ENCODE measurements around the gene HDAC4. TPM values are rescaled to one million over a fixed set of nuclear protein-coding genes. Genes with fewer than 3 reads are reported as not detected.

Gene HDAC4
- total and polyA plus RNA-seq, 2 donors (not counting 1 experiment from before 2014, with no cell fraction given): 13.5 to 46.0 TPM

DNA sequence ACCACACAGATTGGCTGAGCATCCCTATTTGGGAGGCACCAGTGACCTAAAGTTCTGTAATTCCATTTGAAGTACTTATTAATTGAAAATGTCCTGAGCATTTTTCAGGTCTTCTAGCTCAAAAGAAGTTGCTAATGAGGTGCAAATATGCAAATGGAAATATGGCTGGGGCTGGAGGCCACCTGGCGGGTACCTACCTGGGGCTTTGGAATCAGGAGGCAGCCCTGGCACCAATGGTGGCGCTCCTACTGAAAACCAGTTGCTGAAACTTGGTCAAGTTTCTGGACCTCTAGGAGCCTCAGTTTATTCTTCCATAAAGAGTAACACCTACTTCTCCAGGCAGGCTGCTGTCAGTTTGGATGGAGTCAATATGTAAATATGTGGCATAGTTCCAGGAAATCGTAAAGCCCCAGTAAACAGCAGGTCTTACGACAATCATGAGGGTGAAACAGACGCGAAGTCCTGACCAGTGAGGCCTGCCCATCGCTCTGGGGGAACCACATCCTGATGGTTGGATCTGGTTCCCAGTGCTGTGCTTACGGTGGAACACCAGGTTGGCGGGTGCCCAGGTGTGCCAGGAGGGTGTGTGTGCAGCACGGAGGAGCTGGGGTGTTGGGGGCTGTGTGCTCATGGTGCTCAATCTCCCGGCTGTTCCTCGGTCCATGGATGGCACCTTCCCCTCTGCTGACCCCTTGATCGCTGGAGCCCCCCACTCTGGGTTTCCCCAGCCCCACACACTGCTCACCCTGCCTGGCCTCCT lies 366.8 kb downstream of the HDAC4 start:
- Histone ChIP-seq H3K36me3 (replicated peaks in 1 of 2; ENCODE audit: control extremely low read depth in 1 of 2, control insufficient read depth in 1 of 2, extremely low read depth in 1 of 2, insufficient read depth in 2 of 2, low read length in 1 of 2) (no peaks in the 10 kb centered on the region), H3K4me2 (replicated peaks; ENCODE audit: low read depth, low read length, poor library complexity, severe bottlenecking) (no peak overlapping the region), H3K9me3 (ENCODE audit: control extremely low read depth in 1 of 3, control insufficient read depth in 2 of 3, insufficient read depth in 1 of 3, low read length in 2 of 3) (no peaks in the 10 kb centered on the region), H3K27me3 (replicated peaks in 1 of 4; ENCODE audit: control extremely low read depth in 1 of 4, control insufficient read depth in 3 of 4, insufficient read depth in 4 of 4, low read length in 3 of 4) (peaks cover 0 to 2% (median 0%) of the 10 kb centered on the region in 4 experiments), H2AFZ (ENCODE audit: insufficient read depth, low read depth, low read length, poor library complexity, severe bottlenecking) (no peak overlapping the region), H3K9ac (ENCODE audit: low read length) (no peak overlapping the region), H3K4me1 (ENCODE audit: control insufficient read depth in 2 of 2, insufficient read depth in 2 of 2, low read length in 2 of 2) (no peaks in the 10 kb centered on the region), H3K79me2 (ENCODE audit: control insufficient read depth, insufficient read depth, low read length) (no peaks in the 10 kb centered on the region), H3K27ac (ENCODE audit: low read length in 2 of 2) (no peak overlapping the region), H4K20me1 (ENCODE audit: control insufficient read depth, insufficient read depth, low read length, poor library complexity, severe bottlenecking) (no peaks in the 10 kb centered on the region), H3K4me3 (ENCODE audit: control extremely low read depth in 1 of 5, extremely low read depth in 1 of 5, insufficient read depth in 1 of 5, low read depth in 2 of 5, low read length in 4 of 5) (no peak overlapping the region)
- H3K9me3 Mint-ChIP-seq (ENCODE audit: insufficient read depth): no peaks in the 10 kb centered on the region
- H3K4me1 Mint-ChIP-seq: no peaks in the 10 kb centered on the region
- intact Hi-C loops (cut with micrococcal nuclease): no loop called here
- ATAC-seq (ENCODE audit: low read depth) (no peak), DNase-seq (no peak)
- CTCF ChIA-PET: interaction anchor here (0.9 to 1.8 kb wide), 5 partner anchors 10 to 1110 kb away, joined by 3 to 7 read pairs (median 3); no protein-coding TSS in a partner anchor
- WGBS (ENCODE audit: insufficient coverage): 73% methylated on average over 12 of the region's 13 CpGs
- no peak overlapping the region for H3K27ac Mint-ChIP-seq
- POLR2A ChIA-PET: no interaction called here
- no peak overlapping the region for H3K4me3 Mint-ChIP-seq
- TF ChIP-seq, protein P1, sequence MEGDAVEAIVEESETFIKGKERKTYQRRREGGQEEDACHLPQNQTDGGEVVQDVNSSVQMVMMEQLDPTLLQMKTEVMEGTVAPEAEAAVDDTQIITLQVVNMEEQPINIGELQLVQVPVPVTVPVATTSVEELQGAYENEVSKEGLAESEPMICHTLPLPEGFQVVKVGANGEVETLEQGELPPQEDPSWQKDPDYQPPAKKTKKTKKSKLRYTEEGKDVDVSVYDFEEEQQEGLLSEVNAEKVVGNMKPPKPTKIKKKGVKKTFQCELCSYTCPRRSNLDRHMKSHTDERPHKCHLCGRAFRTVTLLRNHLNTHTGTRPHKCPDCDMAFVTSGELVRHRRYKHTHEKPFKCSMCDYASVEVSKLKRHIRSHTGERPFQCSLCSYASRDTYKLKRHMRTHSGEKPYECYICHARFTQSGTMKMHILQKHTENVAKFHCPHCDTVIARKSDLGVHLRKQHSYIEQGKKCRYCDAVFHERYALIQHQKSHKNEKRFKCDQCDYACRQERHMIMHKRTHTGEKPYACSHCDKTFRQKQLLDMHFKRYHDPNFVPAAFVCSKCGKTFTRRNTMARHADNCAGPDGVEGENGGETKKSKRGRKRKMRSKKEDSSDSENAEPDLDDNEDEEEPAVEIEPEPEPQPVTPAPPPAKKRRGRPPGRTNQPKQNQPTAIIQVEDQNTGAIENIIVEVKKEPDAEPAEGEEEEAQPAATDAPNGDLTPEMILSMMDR (IDR thresholded peaks at IDR 0.05): no peak
- TF ChIP-seq EZH2 (IDR thresholded peaks at IDR 0.05; ENCODE audit: borderline replicate concordance, insufficient read depth, low read depth, low read length, poor library complexity, severe bottlenecking): no peak
- peaks cover 16% of the 10 kb centered on the region for H3K27me3 Mint-ChIP-seq

DNA sequence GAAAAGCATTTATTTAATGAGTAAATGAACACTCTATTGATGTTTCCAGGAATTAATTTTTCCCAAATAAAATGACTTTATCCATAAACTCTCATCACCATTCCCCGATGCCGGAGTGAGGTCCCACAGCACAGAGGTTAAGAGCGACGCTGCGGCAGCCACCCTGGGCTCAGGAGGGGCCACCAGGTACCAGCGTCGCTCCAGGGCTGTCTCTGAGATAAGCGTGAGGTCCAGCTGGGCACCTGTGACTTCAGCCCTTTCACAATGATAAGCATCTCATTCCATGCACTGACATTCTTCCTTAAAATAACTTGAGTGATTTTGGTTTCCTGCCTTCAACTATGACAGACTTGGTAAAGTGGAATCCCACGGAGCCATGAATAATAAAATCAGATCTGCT lies 370.9 kb downstream of the HDAC4 start:
- ChIA-PET CTCF (no interaction called here), POLR2A (no interaction called here)
- TF ChIP-seq, protein P1 (IDR thresholded peaks at IDR 0.05): no peak
- TF ChIP-seq EZH2 (IDR thresholded peaks at IDR 0.05; ENCODE audit: borderline replicate concordance, insufficient read depth, low read depth, low read length, poor library complexity, severe bottlenecking): no peak
- ATAC-seq (ENCODE audit: low read depth) (no peak), DNase-seq (no peak)
- Histone ChIP-seq H3K36me3 (replicated peaks in 1 of 2; ENCODE audit: control extremely low read depth in 1 of 2, control insufficient read depth in 1 of 2, extremely low read depth in 1 of 2, insufficient read depth in 2 of 2, low read length in 1 of 2) (no peaks in the 10 kb centered on the region), H3K4me3 (ENCODE audit: control extremely low read depth in 1 of 5, extremely low read depth in 1 of 5, insufficient read depth in 1 of 5, low read depth in 2 of 5, low read length in 4 of 5) (no peak overlapping the region), H3K9me3 (ENCODE audit: control extremely low read depth in 1 of 3, control insufficient read depth in 2 of 3, insufficient read depth in 1 of 3, low read length in 2 of 3) (no peaks in the 10 kb centered on the region), H2AFZ (ENCODE audit: insufficient read depth, low read depth, low read length, poor library complexity, severe bottlenecking) (no peak overlapping the region), H3K27me3 (replicated peaks in 1 of 4; ENCODE audit: control extremely low read depth in 1 of 4, control insufficient read depth in 3 of 4, insufficient read depth in 4 of 4, low read length in 3 of 4) (peaks cover 0 to 2% (median 0%) of the 10 kb centered on the region in 4 experiments), H3K27ac (ENCODE audit: low read length in 2 of 2) (no peak overlapping the region), H3K4me1 (ENCODE audit: control insufficient read depth in 2 of 2, insufficient read depth in 2 of 2, low read length in 2 of 2) (no peaks in the 10 kb centered on the region), H3K4me2 (replicated peaks; ENCODE audit: low read depth, low read length, poor library complexity, severe bottlenecking) (no peak overlapping the region), H4K20me1 (ENCODE audit: control insufficient read depth, insufficient read depth, low read length, poor library complexity, severe bottlenecking) (no peaks in the 10 kb centered on the region), H3K9ac (ENCODE audit: low read length) (no peak overlapping the region), H3K79me2 (ENCODE audit: control insufficient read depth, insufficient read depth, low read length) (no peaks in the 10 kb centered on the region)
- 68% methylated on average over 8 of the region's 9 CpGs for WGBS (ENCODE audit: insufficient coverage)
- intact Hi-C loops (cut with micrococcal nuclease): no loop called here
- Mint-ChIP-seq H3K4me1 (no peaks in the 10 kb centered on the region), H3K4me3 (no peak overlapping the region), H3K9me3 (ENCODE audit: insufficient read depth) (no peaks in the 10 kb centered on the region), H3K27ac (no peak overlapping the region), H3K27me3 (peaks cover 13% of the 10 kb centered on the region)
